HEK293 (cell line): ENCODE results near the gene PRSS56.

Experiments
- OSR2 ChIP-seq: fragments of 450-650 bp; formaldehyde crosslinking; IDR thresholded peaks from 2 replicates; pipeline ENCODE4 v1.5.1; 2016; ENCODE audit warnings: missing biosample characterization, missing genetic modification characterization
- TCF7L2 ChIP-seq: IDR thresholded peaks from 2 replicates; pipeline ENCODE4 v1.6.1; 2011; ENCODE audit warnings: low read depth, mild to moderate bottlenecking, inconsistent platforms, low read length, moderate library complexity, borderline replicate concordance
- ZNF10 ChIP-seq: fragments of 450-650 bp; formaldehyde crosslinking; IDR thresholded peaks from 2 replicates; pipeline ENCODE4 v1.5.1; 2017; ENCODE audit warnings: missing biosample characterization, missing genetic modification characterization
- ZNF404 ChIP-seq: fragments of 450-650 bp; formaldehyde crosslinking; IDR thresholded peaks from 2 replicates; pipeline ENCODE4 v1.5.1; 2017; ENCODE audit warnings: missing biosample characterization, missing genetic modification characterization
- ZNF777 ChIP-seq: fragments of 450-650 bp; formaldehyde crosslinking; IDR thresholded peaks from 2 replicates; pipeline ENCODE4 v1.5.1; 2017; ENCODE audit warnings: missing biosample characterization, missing genetic modification characterization, borderline replicate concordance
- TF ChIP-seq, protein P1 (sequence below): fragments of 450-650 bp; formaldehyde crosslinking; conservative IDR thresholded peaks from 2 replicates; pipeline ENCODE4 v1.5.1; 2016; ENCODE audit warnings: low read depth, missing biosample characterization, missing genetic modification characterization
- TF ChIP-seq, protein P2 (sequence below): fragments of 450-650 bp; formaldehyde crosslinking; IDR thresholded peaks from 2 replicates; pipeline ENCODE4 v1.5.1; 2016; ENCODE audit warnings: missing biosample characterization, missing genetic modification characterization
- TF ChIP-seq, protein P3 (sequence below): fragments of 450-650 bp; formaldehyde crosslinking; IDR thresholded peaks from 2 replicates; pipeline ENCODE4 v1.5.1; 2016; ENCODE audit warnings: missing biosample characterization, missing genetic modification characterization

DNA sequence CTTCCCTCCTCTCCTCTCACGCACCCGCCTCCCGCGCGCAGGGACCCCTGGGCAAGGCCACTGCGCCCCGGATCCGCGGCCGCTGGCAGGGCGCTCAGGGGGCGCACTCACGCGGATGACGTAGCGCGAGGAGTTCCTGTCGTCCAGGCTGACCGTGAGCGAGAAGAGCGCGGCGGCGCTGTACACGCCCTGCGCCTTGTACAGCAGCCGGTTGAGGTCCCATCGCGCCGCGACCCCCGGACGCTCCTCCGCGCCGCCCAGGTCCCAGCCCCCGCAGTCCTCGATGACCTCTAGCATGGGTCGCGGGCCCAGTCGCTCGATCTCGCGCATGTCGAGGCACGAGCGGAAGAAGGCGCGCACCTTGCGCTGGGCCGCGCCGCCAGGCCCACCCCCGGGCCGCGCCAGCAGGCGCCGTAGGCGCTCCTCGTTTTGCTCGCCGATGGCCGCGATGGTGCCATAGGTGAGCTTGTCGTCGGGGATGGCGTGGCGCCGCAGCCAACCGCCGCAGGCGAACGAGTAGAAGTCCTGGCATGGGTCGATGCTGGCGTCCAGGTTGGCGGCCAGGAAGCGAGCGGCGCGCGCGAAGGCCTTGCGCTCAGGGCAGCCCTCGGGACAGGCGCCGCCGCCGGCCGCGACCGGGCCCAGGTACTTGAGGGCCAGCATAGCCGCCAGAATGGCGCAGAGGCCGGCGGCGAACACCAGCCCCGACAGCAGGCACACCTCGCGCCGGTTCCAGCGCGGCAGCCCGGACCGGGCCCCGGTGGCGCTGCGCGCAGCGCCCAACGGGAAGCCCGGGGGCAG is 34.2 kb upstream of the PRSS56 start:
- TF ChIP-seq, protein P1, sequence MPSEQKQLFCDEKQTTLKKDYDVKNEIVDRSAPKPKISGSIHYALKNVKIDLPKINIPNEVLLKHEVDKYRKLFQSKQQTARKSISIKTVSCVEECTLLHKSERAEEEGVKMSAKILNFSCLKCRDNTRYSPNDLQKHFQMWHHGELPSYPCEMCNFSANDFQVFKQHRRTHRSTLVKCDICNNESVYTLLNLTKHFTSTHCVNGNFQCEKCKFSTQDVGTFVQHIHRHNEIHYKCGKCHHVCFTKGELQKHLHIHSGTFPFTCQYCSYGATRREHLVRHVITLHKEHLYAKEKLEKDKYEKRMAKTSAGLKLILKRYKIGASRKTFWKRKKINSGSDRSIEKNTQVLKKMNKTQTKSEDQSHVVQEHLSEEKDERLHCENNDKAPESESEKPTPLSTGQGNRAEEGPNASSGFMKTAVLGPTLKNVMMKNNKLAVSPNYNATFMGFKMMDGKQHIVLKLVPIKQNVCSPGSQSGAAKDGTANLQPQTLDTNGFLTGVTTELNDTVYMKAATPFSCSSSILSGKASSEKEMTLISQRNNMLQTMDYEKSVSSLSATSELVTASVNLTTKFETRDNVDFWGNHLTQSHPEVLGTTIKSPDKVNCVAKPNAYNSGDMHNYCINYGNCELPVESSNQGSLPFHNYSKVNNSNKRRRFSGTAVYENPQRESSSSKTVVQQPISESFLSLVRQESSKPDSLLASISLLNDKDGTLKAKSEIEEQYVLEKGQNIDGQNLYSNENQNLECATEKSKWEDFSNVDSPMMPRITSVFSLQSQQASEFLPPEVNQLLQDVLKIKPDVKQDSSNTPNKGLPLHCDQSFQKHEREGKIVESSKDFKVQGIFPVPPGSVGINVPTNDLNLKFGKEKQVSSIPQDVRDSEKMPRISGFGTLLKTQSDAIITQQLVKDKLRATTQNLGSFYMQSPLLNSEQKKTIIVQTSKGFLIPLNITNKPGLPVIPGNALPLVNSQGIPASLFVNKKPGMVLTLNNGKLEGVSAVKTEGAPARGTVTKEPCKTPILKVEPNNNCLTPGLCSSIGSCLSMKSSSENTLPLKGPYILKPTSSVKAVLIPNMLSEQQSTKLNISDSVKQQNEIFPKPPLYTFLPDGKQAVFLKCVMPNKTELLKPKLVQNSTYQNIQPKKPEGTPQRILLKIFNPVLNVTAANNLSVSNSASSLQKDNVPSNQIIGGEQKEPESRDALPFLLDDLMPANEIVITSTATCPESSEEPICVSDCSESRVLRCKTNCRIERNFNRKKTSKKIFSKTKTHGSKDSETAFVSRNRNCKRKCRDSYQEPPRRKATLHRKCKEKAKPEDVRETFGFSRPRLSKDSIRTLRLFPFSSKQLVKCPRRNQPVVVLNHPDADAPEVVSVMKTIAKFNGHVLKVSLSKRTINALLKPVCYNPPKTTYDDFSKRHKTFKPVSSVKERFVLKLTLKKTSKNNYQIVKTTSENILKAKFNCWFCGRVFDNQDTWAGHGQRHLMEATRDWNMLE (tag by site-specific recombination): no peak
- TF ChIP-seq, protein P2, sequence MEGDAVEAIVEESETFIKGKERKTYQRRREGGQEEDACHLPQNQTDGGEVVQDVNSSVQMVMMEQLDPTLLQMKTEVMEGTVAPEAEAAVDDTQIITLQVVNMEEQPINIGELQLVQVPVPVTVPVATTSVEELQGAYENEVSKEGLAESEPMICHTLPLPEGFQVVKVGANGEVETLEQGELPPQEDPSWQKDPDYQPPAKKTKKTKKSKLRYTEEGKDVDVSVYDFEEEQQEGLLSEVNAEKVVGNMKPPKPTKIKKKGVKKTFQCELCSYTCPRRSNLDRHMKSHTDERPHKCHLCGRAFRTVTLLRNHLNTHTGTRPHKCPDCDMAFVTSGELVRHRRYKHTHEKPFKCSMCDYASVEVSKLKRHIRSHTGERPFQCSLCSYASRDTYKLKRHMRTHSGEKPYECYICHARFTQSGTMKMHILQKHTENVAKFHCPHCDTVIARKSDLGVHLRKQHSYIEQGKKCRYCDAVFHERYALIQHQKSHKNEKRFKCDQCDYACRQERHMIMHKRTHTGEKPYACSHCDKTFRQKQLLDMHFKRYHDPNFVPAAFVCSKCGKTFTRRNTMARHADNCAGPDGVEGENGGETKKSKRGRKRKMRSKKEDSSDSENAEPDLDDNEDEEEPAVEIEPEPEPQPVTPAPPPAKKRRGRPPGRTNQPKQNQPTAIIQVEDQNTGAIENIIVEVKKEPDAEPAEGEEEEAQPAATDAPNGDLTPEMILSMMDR (tag by site-specific recombination): no peak
- TF ChIP-seq ZNF404 (tag by site-specific recombination): no peak
- no peak for TF ChIP-seq TCF7L2
- TF ChIP-seq ZNF777 (tag by site-specific recombination): no peak
- TF ChIP-seq, protein P3, sequence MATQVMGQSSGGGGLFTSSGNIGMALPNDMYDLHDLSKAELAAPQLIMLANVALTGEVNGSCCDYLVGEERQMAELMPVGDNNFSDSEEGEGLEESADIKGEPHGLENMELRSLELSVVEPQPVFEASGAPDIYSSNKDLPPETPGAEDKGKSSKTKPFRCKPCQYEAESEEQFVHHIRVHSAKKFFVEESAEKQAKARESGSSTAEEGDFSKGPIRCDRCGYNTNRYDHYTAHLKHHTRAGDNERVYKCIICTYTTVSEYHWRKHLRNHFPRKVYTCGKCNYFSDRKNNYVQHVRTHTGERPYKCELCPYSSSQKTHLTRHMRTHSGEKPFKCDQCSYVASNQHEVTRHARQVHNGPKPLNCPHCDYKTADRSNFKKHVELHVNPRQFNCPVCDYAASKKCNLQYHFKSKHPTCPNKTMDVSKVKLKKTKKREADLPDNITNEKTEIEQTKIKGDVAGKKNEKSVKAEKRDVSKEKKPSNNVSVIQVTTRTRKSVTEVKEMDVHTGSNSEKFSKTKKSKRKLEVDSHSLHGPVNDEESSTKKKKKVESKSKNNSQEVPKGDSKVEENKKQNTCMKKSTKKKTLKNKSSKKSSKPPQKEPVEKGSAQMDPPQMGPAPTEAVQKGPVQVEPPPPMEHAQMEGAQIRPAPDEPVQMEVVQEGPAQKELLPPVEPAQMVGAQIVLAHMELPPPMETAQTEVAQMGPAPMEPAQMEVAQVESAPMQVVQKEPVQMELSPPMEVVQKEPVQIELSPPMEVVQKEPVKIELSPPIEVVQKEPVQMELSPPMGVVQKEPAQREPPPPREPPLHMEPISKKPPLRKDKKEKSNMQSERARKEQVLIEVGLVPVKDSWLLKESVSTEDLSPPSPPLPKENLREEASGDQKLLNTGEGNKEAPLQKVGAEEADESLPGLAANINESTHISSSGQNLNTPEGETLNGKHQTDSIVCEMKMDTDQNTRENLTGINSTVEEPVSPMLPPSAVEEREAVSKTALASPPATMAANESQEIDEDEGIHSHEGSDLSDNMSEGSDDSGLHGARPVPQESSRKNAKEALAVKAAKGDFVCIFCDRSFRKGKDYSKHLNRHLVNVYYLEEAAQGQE (tag by site-specific recombination): no peak
- TF ChIP-seq ZNF10 (tag by site-specific recombination): no peak
- TF ChIP-seq OSR2 (tag by site-specific recombination): no peak
